Cortex of kidney (tissue), 1 donor: ENCODE data around the gene APOBEC3C.
"Not testable (repeated sequence)": the region's sequence is repeated elsewhere in the genome, so short reads cannot be mapped to it uniquely, and the experiment has no call there.

Source experiments
- DNase-seq: peaks from one replicate; lab custom pipeline; 2025; lab: John Stamatoyannopoulos, UW

The APOBEC3C gene

DNA sequence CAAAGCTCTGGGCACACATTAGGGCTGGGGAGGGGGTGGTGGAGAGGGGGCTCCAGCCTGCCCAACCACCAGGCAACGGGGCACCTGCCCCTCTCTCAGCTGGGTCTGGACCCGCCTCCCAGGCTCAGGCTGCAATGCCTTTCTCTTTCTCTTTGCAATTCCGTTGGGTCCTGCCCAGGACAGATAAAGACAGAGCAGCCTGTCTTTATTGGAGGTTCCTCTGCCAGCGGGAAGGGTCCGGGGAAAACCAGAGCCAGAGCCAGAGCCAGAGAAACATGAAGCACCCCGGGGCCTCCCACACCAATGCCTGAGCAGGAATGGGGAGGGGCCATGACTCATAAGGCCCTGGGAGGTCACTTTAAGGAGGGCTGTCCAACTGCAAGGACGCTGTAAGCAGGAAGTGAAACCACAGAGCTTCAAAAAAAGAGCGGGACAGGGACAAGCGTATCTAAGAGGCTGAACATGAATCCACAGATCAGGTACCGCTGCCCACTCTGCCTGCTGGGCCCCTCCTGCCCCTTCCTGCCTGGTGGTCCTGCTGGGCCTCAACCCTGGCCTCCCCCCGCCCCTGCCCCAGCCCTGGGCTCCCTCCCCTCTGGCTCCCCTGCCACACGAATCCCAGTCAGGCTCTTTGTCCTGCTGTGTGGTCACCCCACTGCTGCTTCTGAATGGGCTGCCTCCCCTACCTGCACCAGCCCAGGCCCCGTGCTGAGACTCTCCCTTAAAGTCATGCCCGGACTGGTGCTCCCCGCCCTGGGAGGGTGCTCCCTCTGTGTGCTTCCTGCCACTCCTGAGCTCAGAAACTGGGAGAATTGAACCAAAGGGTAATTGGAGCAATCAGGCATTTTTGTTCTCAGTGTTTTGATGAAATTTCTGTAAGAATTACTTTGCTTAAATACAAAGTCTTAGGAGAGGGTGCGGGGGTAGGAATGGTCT lies 31.8 kb upstream of the APOBEC3C start, which contains the start of gene APOBEC3B:
Gene APOBEC3B (plus strand): TSS at position 356 of the 936 bp plus-strand sequence. CDS start 107 bp downstream, at position 463.
- DNase-seq, result no peak

DNA sequence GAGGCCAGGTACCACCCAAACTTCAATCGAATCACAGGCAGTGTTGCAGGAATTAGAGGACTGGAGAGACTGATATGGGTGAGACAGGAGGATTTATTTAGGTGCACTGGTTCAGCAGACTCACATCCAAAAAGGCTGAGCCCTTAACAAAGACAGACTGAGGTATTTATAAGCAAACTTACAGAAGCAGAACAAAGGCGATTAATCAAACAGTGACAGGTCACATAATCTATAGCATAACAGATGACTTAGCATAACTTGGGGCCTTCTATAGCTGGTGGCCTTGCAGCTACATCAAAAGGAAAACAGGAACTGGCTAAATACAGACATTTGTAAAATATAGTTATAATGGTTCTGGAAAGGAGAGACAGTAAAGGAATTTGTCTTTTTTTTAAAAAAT lies 29.8 kb upstream of the APOBEC3C start:
- DNase-seq, result no peak

DNA sequence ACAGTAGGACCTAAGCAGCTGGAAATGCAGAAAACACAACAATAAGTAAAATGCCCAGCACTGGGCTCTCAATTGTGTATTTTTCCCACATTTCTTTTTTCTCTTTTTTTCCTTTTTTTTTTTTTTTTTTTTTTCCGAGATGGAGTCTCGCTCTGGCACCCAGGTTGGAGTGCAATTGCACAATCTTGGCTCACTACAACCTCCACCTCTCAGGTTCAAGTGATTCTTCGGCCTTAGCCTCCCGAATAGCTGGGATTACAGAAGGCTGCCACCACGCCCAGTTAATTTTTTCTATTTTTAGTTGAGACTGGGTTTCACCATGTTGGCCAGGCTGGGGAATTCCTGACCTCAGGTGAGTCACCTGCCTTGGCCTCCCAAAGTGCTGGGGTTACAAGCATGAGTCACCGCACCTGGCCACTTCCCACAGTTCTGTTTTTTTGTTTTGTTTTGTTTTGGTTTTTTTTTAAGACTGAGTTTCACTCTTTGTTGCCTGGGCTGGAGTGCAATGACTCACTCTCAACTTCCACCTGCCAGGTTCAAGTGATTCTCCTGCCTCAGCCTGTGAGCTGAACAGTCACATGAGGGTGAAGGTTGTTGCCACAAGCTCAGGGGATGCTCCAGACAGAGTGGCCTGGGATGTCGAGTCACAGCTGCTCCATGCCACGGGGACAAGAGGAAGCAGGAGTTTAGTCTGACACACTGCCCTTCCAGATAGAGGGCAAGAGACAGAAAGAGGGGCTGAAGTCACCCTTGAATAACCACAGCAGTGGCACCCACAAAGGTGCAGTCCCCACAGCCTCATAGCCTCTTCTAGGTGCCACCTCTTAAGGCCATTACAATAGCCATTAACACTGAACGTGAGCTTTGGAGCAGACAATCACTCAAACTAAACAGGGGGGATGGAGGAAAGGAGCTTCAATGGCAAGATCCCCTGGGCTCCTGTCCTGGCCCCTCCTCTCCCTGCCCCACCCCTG lies 29.0 kb upstream of the APOBEC3C start:
- DNase-seq, result not testable (repeated sequence)

DNA sequence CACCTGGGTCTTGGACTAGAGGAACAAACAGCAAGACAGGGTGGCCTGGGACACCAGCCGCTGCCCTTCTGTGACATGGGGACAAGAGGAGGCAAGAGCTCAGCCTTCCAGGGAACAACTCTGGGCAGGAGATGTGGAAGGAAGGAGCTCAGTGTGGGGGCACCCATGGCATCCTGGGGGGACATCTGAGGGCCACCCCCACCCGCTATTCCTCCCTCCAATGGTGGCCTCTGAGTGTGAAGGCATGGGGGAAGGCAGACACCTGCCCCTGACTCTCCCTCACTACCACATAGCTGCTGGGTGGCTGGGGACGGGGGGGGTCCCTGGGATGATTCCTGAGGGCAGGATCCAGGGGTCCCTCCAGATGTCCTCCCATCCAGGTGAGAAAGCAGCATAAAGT lies 27.4 kb upstream of the APOBEC3C start:
- DNase-seq, result no peak

DNA sequence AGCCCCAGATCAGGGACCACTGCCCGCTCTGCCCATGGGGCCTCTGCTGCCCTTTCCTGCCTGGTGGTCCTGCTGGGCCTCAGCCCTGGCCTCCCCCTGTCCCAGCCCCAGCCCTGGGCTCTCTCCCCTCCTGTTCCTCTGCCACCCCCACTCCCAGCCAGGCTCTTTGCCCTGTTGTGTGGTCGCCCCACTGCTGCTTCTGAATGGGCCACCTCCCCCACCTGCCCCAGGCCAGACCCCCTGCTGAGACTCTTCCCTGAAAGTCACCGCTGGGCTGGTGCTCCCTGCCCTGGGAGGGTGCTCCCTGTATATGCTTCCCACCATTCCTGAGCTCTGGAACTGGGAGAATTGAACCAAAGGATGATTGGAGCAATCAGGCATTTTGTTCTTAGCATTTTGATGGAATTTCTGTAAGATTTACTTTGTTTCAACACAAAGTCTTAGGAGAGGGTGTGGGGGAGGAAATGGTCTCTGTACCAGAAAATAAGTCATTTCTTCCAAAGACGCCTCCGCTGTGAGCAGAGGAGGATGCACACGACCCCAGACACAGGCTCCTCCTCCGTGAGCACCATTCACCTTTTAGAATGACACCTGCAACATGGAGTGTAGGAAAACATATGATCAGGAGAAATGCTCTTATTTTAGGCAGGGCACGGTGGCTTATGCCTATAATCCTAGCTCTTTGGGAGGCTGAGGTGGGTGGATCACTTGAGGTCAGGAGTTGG lies 26.7 kb upstream of the APOBEC3C start:
- DNase-seq, result no peak

DNA sequence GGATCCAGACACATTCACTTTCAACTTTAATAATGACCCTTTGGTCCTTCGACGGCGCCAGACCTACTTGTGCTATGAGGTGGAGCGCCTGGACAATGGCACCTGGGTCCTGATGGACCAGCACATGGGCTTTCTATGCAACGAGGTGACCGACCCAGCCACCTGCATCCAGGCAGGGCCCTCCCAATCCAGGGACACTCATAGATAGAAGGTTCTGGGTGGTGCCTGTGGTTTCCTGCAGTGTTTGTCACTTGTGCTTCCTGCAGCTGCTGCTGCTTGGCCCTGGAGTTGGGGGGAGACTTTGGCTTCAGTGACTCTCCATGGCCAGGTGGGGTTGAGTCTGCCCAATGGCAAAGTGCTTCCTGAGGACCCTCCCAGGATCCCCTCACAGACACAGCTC lies 24.6 kb upstream of the APOBEC3C start:
- DNase-seq, result no peak

DNA sequence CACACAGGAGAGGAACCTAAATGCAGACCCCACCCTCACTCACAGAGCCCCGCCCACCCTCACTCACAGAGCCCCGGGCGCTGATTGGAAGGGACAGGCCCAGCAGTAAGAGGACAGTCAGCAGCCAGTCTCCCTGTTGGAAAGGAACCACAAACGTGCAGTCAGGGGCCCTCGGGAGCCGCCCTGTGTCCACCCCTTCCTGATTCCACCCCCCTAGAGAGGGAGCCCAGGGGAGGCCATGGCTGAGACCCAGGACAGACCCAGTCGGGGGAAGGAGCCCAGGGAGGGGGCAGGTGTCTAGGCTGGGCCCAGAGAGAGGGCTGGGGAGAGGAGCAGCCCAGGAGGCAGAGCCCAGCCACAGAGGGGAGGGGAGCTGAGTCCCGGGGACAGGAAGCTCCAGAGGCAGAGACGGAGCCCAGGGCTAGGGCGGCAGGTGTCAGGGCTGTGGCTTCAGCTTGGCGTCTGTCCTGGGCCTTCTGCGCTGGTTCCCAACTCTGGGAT lies 21.1 kb upstream of the APOBEC3C start:
- not testable (repeated sequence) for DNase-seq

DNA sequence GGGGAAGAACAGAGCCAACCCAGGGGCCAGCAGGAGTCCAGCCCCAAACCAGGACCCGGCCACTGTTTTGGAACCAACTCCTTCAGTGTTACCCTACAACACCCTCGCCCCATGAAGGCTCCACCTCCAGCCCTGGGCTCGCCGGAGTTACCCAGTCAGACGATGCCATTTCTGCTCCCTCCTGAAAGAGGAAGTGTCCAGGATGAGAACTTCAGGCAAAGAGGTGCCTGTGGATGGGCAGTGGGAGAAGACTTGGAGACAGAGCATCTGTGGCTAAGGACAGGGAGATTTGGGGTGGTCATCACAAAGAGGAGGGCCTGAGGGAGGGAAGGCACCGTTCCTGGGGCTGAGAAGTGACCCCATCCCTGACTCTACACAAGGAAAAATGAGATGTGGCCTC lies 18.0 kb upstream of the APOBEC3C start:
- DNase-seq, result no peak

DNA sequence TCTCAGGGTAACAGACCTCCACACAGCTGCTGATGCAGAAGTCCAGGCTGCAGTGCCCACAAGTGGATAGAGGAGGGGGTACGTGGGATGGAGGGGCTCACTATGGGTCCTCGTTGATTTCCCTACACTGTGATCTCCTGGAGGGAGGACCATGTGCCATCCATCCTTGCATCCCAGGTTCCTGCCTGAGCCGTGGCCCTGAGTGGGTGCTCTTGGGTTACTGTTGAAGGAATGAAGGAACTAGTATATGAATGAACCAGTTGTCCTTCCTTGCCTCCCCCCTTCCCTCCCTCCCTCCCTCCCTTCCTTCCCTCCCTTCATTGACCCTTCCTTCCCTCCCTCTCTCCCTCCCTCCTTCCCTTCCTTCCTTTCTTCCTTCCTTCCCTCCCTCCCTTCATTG lies 16.5 kb upstream of the APOBEC3C start:
- DNase-seq, result no peak

DNA sequence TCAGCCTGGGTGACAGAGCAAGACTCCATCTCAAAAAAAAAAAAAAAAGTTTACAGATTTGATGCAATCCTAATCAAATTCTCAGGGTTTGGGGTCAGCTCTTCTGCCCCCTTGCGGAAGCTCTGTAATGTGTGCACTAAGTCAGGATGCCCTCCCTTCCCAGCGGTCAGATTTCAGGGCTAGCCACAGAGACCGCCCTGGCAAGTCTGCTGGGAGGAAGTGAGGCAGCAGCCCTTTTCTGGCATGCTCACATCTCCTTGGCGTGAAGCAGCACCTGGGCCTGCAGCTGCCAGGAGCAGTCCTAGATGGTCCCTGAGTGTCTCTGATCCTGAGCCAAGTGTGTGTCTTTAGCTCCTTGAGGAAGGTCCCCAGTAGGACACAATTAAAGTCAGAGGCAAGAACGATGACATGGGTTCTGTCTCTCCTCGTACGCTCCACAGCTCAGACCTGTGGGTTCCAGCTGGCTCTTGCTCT lies 10.9 kb upstream of the APOBEC3C start:
- DNase-seq, result no peak

DNA sequence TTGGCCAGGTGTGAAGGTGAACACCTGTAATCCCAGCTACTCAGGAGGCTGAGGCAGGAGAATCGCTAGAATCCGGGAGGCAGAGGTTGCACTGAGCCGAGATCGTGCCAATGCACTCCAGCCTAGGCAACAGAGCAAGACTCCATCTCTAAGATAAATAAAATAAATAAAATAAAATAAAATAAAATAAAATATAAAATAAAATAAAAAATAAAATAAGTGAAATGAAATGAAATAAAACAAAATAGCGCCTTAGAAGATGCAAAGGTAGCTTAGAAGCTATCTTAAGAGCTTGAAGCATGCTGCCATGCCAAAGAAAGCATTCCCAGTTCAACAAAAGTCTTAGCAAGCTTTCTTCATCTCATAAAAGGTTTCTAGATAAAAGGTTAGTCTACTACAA lies 6.9 kb upstream of the APOBEC3C start:
- no peak for DNase-seq

DNA sequence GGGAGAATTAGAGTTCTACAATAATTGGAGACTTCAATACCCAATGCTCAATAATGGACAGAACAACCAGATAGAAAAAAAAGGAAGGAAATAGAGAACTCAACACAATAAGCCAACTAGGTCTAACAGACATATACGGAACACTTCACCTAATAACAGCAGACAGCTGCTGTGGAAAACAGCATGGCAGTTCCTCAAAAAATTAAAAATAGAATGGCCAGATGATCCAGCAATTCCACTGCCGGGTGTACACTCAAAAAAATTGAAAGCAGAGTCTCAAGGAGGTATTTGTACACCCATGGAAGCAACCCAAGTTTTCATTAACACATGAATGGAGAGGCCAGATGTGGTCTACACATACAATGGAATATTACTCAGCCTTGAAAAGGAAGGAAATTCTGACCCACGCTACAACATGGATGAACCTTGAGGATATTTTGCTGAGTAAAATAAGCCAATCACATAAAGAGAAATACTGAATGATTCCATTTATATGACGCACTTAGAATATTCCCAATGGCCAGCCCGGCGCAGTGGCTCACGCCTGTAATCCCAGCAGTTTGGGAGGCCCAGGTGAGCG lies 5.7 kb upstream of the APOBEC3C start:
- DNase-seq, result not testable (repeated sequence)

DNA sequence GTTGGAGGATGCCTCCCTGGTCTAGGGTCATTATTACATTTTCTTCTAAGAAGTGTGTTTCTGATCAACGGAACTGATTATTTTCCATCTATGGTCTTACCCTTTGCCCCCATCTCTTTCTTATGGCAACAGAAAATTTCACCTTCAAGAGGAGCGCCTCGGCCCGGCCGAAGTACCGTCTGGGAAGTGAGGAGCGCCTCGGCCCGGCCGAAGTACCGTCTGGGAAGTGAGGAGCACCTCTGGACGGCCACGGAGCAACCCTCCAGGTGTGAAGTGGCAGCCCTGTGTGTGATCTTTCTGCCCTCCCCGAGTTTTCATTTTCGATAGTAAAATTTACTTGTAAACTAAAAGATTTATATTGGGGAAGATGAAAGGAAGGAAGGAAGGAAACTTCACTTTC lies 3.1 kb upstream of the APOBEC3C start:
- DNase-seq, result no peak

DNA sequence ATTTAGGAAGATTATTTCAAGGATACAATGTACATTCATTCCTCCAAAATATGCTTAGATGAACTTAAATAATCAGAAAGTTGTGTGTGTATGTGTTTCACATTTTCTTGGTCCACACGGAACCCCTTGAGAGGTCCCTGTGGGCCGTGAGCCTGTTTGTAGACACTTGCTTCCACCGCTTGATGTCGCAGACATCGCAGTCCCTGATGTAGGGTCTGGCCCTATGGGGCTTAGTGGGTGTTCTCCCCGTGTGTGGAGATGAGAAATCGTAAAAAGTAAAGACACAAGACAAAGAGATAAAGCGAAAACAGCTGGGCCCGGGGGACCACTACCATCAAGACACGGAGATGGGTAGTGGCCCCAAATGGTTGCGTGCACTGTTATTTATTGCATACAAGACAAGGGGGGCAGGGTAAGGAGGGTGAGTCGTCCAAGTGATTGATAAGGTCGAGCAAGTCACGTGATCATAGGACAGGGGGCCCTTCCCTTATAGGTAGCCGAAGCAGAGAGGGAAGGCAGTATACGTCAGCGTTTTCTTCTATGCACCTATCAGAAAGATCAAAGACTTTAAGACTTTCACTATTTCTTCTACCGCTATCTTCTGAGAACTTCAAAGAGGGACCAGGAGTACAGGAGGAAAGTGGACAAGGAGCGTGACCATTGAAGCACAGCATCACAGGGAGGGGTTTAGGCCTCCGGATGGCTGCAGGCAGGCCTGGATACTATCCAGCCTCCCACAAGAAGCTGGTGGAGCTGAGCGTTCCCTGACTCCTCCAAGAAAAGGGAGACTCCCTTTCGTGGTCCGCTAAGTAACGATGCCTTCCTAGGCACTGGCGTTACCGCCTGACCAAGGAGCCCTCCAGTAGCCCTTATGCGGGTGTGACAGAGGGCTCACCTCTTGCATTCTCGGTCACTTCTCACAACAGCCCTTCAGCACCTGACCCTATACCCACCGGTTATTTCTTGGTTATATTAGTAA lies 1.2 kb upstream of the APOBEC3C start:
- no peak for DNase-seq

DNA sequence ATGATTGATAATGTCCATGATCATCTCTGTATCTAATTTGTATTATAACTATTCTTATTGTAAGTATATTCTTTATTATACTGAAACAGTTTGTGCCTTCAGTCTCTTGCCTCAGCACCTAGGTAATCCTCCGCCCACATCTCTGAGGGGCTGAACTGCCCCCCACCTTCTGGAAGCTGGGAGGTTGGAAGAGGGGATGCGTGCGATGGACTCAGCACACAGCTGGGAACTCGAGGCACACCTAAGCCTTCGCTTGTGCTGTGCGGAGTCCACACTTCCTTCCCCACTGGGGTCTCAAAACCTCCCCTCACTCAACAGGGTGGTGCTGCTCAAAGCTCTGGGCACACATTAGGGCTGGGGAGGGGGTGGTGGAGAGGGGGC lies 506 bp upstream of the APOBEC3C start:
- not testable (repeated sequence) for DNase-seq

DNA sequence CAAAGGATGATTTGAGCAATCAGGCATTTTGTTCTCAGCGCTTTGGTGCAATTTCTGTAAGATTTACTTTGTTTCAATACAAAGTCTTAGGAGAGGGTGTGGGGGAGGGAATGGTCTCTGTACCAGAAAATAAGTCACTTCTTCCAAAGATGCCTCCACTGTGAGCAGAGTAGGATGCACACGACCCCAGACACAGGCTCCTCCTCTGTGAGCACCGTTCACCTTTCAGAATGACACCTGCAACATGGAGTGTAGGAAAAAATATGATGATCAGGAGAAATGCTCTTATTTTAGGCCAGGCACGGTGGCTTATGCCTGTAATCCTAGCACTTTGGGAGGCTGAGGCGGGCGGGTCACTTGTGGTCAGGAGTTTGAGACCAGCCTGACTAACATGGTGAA lies 665 bp downstream of the APOBEC3C start:
- DNase-seq, result not testable (repeated sequence)

DNA sequence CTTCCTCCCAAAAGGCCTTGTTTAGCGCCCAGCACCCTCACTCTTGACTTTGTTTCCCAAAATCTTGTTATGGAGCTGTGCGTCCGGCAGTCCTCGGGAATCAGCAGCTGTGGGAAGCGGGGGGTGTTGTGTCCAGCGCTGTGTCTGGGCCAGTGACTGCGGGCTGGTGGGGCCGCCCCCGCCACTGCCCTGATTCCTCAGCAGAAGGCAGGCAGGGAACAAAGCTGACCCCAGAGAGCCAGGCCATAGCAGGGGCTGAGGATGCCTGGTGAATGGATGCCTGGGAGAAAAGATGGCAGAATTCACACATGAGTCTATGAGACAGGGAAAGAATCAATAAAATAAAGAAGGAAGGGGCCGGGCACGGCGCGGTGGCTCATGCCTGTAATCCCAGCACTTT lies 2.5 kb downstream of the APOBEC3C start:
- DNase-seq, result no peak

DNA sequence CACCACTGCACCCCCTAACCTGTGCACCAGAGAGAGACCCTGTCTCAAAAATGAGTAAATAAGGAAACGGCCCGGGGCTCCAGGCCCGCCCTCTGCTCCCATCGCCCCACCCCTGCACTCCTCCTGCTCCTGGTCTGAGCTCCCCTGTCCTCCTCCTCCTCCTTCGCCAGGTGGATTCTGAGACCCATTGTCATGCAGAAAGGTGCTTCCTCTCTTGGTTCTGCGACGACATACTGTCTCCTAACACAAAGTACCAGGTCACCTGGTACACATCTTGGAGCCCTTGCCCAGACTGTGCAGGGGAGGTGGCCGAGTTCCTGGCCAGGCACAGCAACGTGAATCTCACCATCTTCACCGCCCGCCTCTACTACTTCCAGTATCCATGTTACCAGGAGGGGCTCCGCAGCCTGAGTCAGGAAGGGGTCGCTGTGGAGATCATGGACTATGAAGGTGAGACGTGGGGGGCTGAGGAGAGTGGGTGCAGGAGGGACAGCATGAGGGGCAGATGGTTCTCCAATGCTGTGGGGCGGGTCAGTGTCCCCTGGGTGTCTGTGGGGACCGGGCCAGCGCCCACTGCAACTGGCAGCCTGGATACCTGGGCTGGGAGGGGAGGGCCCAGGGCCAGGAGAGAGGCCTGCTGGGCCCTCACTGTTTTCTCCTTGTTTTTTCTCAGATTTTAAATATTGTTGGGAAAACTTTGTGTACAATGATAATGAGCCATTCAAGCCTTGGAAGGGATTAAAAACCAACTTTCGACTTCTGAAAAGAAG lies 3.7 kb downstream of the APOBEC3C start:
- DNase-seq, result no peak

DNA sequence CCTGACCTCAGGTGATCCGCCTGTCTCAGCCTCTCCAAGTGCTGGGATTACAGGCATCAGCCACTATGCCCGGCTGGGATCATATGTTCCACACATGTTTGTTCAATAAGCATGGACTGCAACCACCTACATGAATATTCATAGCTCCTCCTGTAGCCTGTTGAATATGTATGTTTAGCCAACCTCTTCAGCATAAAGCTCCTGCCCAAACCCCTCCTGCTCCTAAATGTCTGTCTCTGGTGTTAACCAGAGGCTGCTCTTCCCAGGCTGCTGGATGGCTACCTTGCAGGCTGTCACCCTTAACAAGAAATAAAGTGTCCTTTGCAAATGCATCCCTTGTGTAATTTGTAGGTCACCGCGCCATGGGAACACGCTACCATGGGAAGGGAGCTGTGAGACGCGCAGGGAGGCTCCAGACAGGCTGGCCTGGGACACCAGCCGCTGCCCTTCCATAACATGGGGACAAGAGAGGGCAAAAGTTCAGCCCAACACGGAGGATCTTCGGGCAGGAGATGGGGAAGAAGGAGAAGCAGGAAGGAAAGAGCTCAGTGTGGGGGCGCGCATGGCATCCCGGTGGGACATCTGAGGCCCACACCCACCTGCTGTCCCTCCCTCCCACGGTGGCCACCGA lies 6.1 kb downstream of the APOBEC3C start:
- DNase-seq, result not testable (repeated sequence)
